Fibroblast of skin of left quadriceps (primary cell): ENCODE data around the gene CCDC28B.
A peak's percentile ranks its signal among the peaks of the same experiment; 100 is the strongest.
"Not testable (repeated sequence)": the region's sequence is repeated elsewhere in the genome, so short reads cannot be mapped to it uniquely, and the experiment has no call there.

Experiments used
- DNase-seq, 2 experiments: peaks; one replicate each; pipeline ENCODE4 v3.0.0-alpha.2; 2013; ENCODE audit warnings: low read depth in 2 of 2

Gene CCDC28B

DNA sequence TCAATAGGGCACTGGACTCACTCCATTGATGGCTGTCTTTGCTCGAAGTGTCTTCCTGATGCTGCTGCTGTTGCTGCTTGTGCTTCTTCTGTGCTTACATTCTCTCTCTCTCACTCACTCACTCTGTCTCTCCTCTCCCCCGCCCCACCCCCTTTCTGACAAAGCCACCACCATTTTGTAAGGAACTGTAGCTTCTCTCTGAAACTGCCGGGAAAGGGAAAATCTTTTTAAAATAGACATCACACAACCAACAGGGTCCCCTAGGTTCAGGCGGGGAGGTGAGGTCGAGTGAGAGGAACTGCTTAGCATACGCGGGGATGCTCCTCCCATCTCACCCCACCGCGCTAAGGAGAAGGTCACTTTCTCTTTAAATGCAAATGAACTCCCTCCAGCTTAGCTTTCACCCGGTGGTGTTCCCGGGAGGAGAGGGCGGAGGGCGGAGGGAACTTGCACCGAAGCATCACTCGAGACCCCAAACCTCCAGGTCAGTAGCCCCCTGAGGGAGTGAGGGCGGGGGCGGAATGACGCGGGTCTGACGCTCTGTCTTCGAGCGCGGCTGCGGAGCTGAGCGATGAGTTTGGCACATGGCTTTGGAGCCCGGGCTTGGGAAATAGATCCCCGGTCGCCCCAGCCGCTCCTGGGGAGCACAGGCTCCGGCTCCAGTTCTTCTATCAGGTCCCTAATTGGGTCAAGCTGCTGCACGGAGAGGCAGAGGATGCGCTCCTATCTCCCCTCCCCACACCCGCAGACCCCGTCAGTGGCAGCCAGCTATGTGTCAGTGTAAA is at the start of gene CCDC28B:
Gene CCDC28B, plus strand, starts transcription at position 370 of the 785 bp plus-strand sequence. CDS start 1,341 bp downstream, outside the sequence.
- DNase-seq: peak in 1 of 2 experiments; percentile 38

DNA sequence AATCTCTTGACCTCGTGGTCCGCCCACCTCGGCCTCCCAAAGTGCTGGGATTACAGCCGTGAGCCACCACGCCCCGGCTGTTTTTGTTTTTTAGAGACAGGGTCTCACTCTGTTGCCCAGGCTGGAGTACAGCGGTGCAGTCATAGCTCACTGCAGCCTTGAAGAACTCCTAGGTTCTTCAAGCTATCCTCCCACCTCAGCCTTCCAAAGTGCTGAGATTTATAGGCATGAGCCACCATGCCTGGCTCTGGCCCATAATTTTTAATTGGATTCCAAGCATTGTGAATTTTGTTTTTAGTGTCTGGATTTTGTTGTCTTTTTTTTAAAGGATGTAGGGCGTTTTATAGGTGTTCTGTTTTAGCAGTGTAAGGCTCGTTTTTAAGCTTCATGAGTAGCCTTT is 49.5 kb upstream of the CCDC28B start:
- DNase-seq: no peak

DNA sequence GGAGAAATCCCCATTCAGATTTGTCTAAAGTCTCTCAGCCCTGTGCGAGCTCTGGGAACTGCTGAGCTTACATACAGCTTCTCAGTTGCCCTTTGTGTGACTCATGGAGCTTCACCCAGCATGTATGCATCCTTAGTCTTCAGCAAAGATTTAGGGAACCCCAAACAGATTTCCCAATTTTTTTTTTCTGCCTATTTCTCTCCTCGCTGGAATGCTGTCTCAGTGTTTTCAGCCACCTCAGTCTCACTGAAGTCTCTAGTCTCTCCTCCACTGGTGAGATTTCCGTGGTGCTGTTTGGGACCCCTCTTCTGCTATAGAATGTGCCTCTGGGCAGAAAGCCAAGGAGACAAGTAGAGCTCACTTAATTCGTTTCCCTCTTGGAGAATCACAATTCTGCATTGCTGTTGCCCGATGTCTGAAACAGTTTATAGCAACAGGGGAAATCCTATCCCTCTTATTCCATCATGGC is 49.0 kb upstream of the CCDC28B start:
- peak; percentile 55 to 57 for DNase-seq

DNA sequence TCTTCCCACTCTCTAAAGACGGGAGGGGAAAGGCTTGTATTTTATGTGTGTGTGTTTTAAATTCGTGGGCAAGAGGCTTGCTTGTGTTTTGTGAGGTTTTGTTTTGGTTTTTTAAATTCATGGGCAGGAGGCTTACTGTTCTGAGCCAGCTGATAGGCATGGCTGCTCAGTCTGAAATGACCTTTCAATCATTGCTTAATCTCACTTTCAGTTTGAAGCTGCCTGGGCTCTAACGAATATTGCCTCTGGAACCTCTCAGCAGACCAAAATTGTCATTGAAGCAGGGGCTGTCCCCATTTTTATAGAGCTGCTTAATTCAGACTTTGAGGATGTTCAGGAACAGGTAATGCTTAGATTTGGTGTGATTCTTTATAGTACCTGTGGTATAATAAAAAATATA is 41.2 kb upstream of the CCDC28B start:
- DNase-seq: no peak

DNA sequence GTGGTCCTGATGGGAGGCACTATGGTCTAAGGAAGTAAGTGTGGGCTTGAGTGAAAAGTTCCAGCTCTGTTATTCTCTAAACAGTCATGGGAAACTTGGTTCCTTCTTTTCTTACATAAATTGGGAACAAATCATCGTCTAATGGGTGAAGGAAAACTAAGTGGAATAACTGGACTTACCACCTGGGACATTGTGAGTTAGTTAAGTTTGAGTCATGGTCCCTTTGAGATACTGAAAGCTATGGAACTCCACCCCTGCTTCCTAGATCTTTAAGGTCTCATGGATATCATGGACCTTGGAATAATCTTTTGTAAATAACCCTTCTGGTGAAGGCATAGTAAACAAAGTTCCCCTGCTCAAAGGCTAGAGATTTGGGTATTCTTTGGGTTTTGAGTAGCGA is 37.0 kb upstream of the CCDC28B start:
- no peak for DNase-seq

DNA sequence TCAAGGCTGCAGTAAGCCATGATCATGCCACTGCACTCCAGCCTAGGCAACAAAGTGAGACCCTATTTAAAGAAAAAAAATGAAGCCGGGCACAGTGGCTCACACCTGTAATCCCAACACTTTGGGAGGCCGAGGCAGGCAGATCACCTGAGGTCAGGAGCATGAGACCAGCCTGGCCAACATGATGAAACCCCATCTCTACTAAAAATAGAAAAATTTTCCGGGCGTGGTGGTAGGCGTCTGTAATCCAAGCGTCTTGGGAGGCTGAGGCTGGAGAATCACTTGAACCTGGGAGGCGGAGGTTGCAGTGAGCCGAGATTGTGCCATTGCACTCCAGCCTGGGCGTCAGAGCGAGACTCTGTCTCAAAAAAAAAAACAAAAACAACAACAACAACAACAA is 34.8 kb upstream of the CCDC28B start:
- not testable (repeated sequence) for DNase-seq

DNA sequence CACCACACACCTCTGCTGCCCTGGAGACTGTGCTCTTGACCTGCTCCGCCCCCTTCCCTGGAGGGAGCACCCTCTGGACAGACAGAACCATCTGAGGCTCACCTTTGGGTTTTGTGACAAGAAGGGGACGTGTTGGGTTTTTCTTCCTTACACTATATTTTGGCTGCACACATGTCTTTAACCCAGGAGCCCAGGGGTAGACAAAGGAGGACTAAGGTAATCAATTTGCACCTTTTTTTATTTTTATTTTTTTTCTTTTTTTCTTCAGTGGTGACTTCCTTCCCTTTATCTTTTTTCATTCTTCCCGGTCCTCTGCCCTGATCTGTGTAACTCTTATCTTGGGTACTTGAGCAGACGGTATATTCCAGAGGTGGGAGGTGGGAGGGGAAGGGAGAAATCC is 29.4 kb upstream of the CCDC28B start:
- DNase-seq: no peak

DNA sequence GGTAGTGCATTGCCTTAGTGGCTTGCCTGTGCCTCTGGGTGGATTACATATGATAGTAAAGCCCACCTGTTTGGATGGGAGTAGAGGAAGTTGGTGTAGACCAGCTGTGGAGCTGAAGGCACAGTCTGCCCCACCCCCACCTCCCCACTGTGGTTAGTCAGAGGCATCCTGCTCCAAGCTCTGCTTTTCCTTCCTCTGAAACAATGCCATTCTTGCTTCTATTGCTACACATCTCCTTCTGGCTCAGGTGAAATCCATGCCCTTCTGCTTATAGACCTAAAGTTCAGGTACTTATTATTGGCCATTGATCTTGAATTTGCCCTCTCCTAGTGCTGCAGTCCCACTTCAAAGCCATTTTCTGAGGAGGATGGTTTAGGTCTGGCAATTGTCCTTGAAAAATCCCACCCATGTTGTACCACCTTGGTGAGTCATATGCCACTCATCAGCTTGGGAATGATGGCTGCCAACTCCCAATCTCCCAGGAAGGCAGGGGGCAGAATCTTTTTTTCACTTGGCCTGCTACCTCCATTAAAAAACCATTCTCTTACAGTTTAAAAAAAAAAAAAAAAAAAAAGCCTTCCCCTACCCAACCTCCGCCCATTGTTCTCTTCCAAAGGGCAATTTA is 27.7 kb upstream of the CCDC28B start:
- DNase-seq: no peak

DNA sequence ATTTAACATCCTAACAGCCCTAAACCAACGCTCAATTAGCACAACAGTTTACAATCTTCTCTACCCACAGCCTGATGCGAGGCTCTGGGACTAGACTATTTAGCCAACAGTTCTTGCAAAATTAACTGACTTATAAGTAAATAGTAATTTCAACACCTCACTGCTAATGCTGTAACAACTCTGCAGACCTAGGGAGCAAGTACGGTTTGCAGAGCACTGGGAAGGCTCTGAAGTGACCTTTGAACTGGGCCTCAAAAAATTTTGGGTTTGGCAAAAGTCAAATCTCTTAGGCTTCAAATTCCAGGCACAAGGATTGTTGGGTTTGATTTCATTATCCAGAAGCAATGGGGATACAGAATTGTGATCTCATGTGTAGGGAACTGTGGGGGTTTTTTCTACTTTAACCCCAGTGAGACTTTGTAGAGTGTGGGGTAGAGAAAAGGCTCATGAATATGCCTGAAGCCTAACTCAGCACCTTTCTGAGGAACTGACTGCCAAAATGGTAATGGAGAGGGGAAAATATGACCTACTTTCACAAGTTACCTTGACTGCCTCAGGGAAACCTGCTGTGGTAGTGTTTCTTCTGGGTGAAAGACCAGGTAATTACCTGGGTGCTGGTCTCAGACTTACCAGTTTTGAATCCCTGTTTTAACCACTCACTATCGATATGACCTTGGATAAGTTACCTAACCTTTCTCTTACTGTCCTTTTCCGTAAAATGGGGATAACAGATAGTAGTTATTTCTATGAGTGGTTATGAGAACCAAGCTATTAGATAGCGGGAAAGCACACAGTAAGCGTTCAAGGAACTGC is 21.8 kb upstream of the CCDC28B start:
- DNase-seq: no peak

DNA sequence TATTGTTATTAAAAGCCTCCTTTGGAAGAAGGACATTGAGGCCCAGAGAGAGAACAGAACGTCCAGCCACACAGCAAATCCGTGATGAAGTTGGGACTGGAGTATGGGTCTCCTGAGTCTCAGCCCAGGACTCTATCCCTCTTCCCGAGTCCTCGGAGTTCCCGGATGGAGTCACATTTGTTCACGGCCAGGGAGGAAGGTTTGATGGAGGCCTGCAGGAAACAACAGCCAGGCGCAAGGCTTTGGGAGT is 21.3 kb upstream of the CCDC28B start:
- no peak for DNase-seq

DNA sequence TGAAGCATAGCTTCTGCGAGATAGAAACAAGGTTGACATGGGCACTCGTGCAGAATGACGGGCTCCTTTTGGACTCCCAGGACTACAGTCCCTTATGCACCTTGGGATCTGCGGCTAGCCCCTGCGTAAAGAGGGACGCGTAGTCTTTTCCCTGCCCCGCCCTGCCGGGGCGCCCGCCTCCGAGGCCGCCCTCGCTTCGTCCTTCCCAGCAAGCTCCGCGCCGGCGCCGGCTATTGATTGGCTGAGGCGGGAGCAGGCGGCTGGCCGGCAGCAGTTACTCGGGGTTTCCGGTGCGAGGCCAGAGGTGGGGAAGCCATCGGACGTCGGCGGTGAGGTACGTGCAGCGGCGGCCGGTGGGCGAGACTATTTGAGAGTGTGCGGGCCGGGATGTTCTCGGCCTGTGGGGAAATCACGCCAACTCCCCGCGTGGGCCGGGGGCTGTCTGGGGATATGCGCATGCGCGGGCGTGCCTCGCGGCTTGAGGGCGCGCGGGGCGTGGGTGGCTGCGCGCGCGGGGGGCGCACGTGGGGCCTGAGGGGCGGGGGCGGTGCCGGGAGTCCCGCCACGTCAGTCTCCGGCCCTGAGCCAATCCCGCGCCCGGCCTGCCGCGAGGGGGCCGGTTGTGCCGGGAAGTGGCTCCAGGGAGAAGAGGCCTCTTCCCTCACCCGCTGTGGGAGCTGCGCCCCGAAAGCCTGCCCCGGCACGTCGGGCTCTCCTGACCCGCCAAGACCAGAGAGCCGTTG is 20.8 kb upstream of the CCDC28B start, which contains the start of gene TXLNA:
Gene TXLNA, plus strand, starts transcription at position 233 of the 743 bp plus-strand sequence. CDS start 671 bp downstream, outside the sequence.
- DNase-seq: peak; percentile 74 to 80

DNA sequence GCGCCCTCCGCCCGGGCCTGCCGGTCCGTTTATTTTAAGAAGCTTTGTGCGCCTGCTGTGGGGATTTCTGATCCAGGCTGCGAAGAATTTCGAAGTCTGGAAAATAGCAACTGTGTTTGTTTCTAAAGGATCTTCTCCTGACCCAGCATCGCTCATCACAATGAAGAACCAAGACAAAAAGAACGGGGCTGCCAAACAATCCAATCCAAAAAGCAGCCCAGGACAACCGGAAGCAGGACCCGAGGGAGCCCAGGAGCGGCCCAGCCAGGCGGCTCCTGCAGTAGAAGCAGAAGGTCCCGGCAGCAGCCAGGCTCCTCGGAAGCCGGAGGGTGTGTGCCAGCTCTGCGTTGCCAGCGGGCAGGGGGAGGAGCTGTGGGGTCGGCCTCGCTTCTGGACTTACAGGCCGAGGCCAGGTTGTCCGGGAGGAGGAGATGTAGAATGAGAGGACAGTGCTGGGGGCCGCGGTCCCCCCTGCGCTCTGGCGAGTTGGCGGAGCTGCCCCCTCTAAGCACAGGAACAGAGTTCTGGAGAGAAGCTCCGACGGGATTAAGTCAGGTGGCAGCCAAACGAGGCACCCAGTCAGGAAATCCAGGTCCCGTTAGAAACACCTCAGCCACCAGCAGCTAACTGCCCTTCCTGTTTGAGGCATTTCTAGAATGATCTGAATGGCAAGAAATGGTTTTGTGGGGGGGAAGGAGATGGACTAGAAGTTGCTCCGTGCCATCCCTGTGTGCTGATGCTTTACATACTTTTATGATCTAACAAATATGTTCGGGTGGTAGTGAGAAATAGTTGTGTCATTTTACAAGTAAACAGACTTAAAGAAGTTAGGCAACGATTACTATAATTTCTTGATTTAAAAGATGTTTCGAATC is 20.0 kb upstream of the CCDC28B start:
- DNase-seq: no peak

DNA sequence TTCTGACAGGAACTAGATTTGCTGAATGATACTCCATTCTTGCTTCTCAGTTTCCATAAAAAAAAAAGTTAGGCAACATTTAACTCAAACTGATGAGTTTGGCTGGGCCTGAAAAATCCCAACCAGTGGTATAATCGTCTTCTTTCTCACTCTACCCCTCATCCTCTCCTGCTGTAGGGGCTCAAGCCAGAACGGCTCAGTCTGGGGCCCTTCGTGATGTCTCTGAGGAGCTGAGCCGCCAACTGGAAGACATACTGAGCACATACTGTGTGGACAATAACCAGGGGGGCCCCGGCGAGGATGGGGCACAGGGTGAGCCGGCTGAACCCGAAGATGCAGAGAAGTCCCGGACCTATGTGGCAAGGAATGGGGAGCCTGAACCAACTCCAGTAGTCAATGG is 19.3 kb upstream of the CCDC28B start:
- no peak for DNase-seq

DNA sequence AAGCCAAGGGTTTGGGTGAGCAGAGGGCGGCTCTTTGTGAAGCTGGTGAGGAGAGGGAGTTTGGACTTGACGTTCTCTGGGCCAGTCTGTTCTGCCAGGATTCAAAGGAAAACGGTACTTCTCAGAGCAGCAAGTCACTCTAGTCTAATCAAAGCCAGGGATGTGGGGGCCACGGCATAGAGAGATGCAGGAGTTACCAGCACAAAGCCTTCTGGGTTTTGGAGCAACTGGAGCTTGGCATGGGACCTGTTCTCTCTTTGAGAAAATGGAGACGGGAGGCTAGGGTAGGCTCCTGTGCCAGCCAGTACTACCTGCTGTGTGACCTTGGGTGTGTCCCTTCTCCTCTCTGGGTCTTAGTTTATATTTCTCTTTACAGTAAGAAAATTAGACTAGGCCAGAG is 18.8 kb upstream of the CCDC28B start:
- DNase-seq: no peak

DNA sequence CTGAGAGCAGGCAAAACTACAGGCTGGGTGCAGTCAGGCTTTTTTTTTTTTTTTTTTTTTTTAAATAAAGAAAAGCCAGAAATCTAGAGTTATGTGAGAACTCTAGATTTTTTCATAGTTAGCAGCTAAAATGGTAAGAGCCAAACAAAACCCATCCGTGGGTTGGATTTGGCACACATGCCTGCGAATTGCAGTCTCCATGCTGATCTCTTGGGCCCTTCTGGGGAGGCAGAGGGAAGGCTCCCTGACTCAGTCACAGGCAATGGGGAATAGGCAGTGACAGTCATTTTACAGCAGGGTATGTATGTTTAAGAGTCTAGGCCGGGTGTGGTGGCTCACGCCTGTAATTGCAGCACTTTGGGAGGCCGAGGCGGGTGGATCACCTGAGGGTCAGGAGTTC is 18.3 kb upstream of the CCDC28B start:
- DNase-seq: no peak

DNA sequence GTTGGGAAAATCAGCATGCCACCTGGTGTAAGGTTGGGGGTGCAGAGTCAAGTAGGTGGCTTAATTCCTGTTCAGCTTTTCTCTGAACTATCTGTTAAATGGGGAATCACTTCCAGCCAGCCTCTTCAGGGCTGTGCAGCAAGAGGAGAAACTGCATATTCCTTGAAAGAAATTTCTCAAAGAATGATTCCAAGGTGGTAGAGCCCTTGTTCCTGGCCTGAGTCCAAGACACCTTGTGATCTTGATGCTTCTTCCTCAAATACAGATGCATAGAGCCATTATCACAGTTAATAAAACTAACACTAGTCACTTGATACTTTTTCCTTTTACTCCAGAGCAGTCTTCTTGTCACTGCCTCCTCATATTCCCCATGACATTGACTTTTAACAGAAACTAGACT is 15.7 kb upstream of the CCDC28B start:
- DNase-seq: no peak

DNA sequence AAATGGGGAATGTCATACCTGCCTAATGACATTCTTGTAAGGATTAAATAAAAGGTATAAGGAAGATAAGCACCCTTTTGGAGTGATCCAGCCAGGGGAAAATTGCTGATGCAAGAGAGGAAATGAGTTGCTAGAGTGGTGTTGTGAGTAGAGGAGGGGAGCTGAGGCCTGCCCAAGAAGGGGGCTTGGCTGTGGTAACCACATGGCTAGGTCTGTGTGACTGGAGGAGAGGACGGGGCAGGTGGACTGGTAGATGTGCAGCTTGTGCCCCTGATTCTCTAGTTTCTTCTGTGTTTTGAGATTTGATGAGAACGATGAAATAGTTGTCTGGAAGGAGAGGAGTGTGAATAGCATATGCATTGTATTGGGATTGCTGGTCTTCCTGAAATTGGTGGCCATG is 14.3 kb upstream of the CCDC28B start:
- no peak for DNase-seq

DNA sequence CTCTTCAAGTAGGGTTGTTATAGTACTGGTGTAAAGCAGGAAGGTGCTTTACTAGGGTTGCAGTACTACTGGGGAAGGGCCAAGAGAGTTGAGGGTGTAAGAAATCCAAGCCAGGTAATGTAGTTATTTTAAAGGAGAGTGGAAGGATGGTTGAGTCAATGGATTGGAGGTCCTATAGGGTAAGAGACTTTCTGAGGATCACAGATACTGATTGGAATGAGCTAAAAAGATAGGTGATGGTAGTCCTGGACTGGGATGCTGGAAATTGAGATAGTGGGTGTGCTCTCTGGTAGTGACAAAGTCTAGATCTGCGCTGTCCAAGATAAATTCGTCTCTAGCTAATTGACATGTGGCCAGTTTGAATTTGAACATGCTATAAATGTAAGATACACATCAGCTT is 13.9 kb upstream of the CCDC28B start:
- DNase-seq: no peak

DNA sequence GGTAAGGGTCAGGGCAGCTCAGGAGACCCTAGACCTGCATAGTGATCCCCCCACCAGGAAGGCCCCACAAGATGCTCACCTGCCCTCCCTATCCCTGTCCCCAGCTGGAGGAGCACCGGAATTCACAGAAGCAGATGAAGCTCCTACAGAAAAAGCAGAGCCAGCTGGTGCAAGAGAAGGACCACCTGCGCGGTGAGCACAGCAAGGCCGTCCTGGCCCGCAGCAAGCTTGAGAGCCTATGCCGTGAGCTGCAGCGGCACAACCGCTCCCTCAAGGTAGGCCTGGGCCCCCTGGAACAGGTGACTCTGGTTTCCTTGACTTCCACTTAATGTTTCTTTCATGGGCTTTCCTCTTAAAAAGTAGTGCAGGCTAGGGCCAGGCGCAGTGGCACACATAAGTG is 12.5 kb upstream of the CCDC28B start:
- no peak for DNase-seq

DNA sequence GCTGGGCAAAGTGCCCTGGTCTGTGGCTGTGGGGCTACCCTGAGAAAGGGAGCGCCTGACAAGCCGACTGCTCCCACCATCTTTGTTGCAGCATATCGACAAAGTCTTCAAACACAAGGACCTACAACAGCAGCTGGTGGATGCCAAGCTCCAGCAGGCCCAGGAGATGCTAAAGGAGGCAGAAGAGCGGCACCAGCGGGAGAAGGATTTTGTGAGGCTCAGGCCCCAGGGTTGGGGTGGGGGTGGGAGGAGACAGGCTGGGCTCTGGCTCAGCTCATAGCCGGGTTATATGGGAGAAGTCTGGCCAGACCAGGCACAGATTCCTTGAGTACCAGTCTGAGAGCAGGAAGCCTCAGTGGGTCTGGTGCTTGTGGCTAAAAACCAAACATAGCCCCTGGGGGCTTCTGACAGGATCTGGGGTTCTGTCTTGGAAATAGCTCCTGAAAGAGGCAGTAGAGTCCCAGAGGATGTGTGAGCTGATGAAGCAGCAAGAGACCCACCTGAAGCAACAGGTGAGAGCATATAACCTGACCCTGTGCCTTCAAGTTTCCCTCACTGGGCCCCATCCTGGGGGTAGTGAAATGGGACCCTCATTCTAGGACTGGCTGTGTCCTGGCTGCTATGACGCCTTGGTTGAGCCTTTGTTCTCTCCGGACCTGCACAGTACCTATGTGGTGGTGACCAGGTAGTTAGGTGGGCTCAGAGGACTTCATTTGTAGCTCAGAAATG is 8.0 kb upstream of the CCDC28B start:
- no peak for DNase-seq
